Measurements from ENCODE around the gene PROZ. TPM values are rescaled to one million over a fixed set of nuclear protein-coding genes. Genes with fewer than 3 reads are reported as not detected.

The PROZ gene
- total and polyA plus RNA-seq, 2 of the 13 experiments (the other 11 are each of a cell fraction or from before 2014, with no cell fraction given): 5.6 to 22.5 TPM

DNA sequence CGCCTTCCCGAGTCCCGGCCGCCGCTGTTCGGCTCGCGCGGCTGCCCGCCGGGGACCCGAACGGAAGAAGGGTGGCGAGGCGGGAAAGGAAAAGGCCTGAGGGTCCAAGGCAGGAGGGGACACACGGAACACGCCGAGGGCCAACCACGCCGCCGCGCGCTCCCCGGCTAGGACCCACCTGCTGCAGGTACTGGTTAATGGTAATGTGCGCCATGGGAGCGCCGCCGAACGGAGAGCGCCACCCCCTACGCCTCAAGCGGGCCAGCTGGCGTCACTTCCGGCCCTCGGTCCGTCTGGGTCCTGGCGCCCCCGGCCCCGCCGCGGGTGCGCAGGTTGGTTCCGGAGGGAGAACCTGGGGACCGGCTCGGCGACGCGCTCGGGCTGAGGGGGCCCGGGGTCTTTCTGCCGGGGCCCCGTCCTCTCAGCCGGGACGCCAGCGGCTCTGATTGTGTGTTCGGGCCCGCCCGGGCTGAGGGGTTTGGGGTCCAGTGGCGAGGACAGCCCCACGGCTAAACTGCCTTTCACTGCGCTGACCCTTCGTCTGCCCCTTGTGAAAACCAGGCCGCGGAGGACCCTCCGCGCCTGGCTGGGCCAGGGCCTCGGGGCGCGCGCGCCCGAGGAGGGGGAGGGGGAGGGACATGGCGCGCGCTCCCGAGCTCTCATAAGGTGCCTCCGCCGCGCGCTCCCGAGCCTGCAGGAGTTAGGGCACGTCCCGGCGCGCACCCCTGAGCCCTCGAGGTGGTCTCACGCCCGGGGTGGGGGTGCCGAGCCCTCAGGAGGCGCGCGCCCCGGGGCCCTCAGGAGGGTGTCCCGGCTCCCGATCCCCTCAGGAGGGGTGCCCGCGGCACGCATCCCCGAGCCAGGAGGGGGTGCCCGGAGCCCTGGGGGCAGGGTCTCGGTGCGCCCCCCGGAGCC is 50.2 kb downstream of the PROZ start, which contains the start of gene PCID2 (continued):
- TF ChIP-seq PRMT3 (CRISPR knock-in tag; IDR thresholded peaks at IDR 0.05; ENCODE audit: borderline replicate concordance, low read depth) (peak; percentile 35; the same call in 1 of the 2 replicates), ATF7 (IDR thresholded peaks at IDR 0.05) (no peak), ATF7 (CRISPR knock-in tag; IDR thresholded peaks at IDR 0.05) (peak; percentile 48; the same call in 1 of the 2 replicates), FOXP1 (IDR thresholded peaks at IDR 0.05) (no peak), FOXP1 (CRISPR knock-in tag; IDR thresholded peaks at IDR 0.05) (no peak), ZNF790 (CRISPR knock-in tag; IDR thresholded peaks at IDR 0.05; ENCODE audit: borderline replicate concordance) (no peak; the same call in 1 of the 2 replicates), ZNF549 (CRISPR knock-in tag; IDR thresholded peaks at IDR 0.05) (no peak; the same call in 1 of the 2 replicates), ETV5 (CRISPR knock-in tag; IDR thresholded peaks at IDR 0.05; ENCODE audit: borderline replicate concordance) (peak; percentile 84), ZFP62 (CRISPR knock-in tag; IDR thresholded peaks at IDR 0.05) (0 out of 2 replicates have a peak, but pooled peaks have one; percentile 67), ZNF7 (CRISPR knock-in tag; IDR thresholded peaks at IDR 0.05) (no peak; the same call in 1 of the 2 replicates), MIER3 (CRISPR knock-in tag; IDR thresholded peaks at IDR 0.05; ENCODE audit: borderline replicate concordance) (peak; percentile 75; the same call in 1 of the 2 replicates), NCOR1 (IDR thresholded peaks at IDR 0.05; ENCODE audit: borderline replicate concordance, low read length) (peak; percentile 20; the same call in 1 of the 2 replicates), ZBTB42 (CRISPR knock-in tag; IDR thresholded peaks at IDR 0.05) (peak; percentile 68; the same call in 1 of the 2 replicates), ZNF607 (CRISPR knock-in tag; IDR thresholded peaks at IDR 0.05; ENCODE audit: borderline replicate concordance) (peak; percentile 65; the same call in 1 of the 2 replicates), POLR2A (IDR thresholded peaks at IDR 0.05; ENCODE audit: insufficient read depth in 1 of 2, low read depth in 2 of 2, low read length in 2 of 2) (peak in 1 of 2 experiments; percentile 83; a peak in 2 of 4 replicates)
- TF ChIP-seq, protein P1, sequence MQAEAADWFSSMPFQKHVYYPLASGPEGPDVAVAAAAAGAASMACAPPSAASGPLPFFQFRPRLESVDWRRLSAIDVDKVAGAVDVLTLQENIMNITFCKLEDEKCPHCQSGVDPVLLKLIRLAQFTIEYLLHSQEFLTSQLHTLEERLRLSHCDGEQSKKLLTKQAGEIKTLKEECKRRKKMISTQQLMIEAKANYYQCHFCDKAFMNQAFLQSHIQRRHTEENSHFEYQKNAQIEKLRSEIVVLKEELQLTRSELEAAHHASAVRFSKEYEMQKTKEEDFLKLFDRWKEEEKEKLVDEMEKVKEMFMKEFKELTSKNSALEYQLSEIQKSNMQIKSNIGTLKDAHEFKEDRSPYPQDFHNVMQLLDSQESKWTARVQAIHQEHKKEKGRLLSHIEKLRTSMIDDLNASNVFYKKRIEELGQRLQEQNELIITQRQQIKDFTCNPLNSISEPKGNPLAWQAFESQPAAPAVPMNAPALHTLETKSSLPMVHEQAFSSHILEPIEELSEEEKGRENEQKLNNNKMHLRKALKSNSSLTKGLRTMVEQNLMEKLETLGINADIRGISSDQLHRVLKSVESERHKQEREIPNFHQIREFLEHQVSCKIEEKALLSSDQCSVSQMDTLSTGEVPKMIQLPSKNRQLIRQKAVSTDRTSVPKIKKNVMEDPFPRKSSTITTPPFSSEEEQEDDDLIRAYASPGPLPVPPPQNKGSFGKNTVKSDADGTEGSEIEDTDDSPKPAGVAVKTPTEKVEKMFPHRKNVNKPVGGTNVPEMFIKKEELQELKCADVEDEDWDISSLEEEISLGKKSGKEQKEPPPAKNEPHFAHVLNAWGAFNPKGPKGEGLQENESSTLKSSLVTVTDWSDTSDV (CRISPR knock-in tag; IDR thresholded peaks at IDR 0.05): no peak
- TF ChIP-seq, protein P2, sequence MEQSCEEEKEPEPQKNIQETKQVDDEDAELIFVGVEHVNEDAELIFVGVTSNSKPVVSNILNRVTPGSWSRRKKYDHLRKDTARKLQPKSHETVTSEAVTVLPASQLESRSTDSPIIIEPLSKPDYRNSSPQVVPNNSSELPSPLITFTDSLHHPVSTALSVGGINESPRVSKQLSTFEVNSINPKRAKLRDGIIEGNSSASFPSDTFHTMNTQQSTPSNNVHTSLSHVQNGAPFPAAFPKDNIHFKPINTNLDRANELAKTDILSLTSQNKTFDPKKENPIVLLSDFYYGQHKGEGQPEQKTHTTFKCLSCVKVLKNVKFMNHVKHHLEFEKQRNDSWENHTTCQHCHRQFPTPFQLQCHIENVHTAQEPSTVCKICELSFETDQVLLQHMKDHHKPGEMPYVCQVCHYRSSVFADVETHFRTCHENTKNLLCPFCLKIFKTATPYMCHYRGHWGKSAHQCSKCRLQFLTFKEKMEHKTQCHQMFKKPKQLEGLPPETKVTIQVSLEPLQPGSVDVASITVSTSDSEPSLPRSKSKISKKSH (CRISPR knock-in tag; IDR thresholded peaks at IDR 0.05; ENCODE audit: borderline replicate concordance): no peak
- TF ChIP-seq, protein P3, sequence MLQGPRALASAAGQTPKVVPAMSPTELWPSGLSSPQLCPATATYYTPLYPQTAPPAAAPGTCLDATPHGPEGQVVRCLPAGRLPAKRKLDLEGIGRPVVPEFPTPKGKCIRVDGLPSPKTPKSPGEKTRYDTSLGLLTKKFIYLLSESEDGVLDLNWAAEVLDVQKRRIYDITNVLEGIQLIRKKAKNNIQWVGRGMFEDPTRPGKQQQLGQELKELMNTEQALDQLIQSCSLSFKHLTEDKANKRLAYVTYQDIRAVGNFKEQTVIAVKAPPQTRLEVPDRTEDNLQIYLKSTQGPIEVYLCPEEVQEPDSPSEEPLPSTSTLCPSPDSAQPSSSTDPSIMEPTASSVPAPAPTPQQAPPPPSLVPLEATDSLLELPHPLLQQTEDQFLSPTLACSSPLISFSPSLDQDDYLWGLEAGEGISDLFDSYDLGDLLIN (CRISPR knock-in tag; IDR thresholded peaks at IDR 0.05; ENCODE audit: borderline replicate concordance): peak; percentile 80; the same call in 1 of the 2 replicates
- TF ChIP-seq, protein P4, sequence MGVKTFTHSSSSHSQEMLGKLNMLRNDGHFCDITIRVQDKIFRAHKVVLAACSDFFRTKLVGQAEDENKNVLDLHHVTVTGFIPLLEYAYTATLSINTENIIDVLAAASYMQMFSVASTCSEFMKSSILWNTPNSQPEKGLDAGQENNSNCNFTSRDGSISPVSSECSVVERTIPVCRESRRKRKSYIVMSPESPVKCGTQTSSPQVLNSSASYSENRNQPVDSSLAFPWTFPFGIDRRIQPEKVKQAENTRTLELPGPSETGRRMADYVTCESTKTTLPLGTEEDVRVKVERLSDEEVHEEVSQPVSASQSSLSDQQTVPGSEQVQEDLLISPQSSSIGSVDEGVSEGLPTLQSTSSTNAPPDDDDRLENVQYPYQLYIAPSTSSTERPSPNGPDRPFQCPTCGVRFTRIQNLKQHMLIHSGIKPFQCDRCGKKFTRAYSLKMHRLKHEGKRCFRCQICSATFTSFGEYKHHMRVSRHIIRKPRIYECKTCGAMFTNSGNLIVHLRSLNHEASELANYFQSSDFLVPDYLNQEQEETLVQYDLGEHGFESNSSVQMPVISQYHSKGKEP (CRISPR knock-in tag; IDR thresholded peaks at IDR 0.05): peak; percentile 52; the same call in 1 of the 2 replicates

All from HepG2 (cell line).